GM12878 (cell line): ENCODE results near the gene ADAMTS3. TPM values are rescaled to one million over a fixed set of nuclear protein-coding genes. Genes with fewer than 3 reads are reported as not detected.

ENCODE experiments used
- ATAC-seq: fragments of 200-7000 bp; cut with Tn5 transposase; 3 replicates; pipeline ENCODE4 v1.9.1; 2020; ENCODE audit warnings: mild to moderate bottlenecking, moderate library complexity
- BruUV-seq: library from RNA; stranded (reverse); fragments of 400-500 nt; replicated peaks from 2 replicates; lab custom pipeline; 2021; lab: Mats Ljungman, UMichigan
- CTCF ChIA-PET: fragments of 300-600 bp; sonication (Branson Sonifier 250); formaldehyde crosslinking; extraction: SDS; loops from one replicate; lab custom pipeline; 2021; ENCODE audit warnings: inconsistent platforms; lab: Yijun Ruan, JAX
- POLR2A ChIA-PET: fragments of 350-600 bp; formaldehyde crosslinking; extraction: SDS; loops from one replicate; lab custom pipeline; 2021; ENCODE audit warnings: inconsistent platforms; lab: Charles Lee
- RAD21 ChIA-PET: fragments of 300-600 bp; sonication (Branson Sonifier 250); formaldehyde crosslinking; loops from one replicate; lab custom pipeline; 2023; ENCODE audit warnings: antibody characterized with exemption; ENCODE audit not compliant: unreplicated experiment; lab: Charles Lee
- SMC1A ChIA-PET: fragments of 300-600 bp; sonication (Branson Sonifier 250); formaldehyde crosslinking; loops from one replicate; lab custom pipeline; 2023; ENCODE audit not compliant: unreplicated experiment, uncharacterized antibody; lab: Charles Lee
- DNase-seq: peaks from one replicate; pipeline ENCODE4 v3.0.0-alpha.2; 2011; ENCODE audit warnings: low read depth, low spot score
- FAIRE-seq: peaks from 3 replicates; lab custom pipeline; 2011; peaks lifted over from hg19 to GRCh38; lab: Jason Lieb, UNC
- H2AFZ ChIP-seq: 2 replicates; pipeline ENCODE4 v1.6.0; 2011; ENCODE audit warnings: low read depth, low read length, control low read depth; ENCODE audit not compliant: control insufficient read depth
- H3K27ac ChIP-seq: 2 replicates; pipeline ENCODE4 v1.5.1; 2011; ENCODE audit warnings: control low read depth; ENCODE audit not compliant: control insufficient read depth, insufficient read depth
- H3K27me3 ChIP-seq, 2 experiments: replicated peaks in 1 of 2; 2 replicates each; pipeline versions ENCODE4 v1.6.0 to v1.6.1; 2011; ENCODE audit warnings: low read length in 1 of 2; ENCODE audit not compliant: control insufficient read depth in 2 of 2, insufficient read depth in 2 of 2
- H3K36me3 ChIP-seq, 2 experiments: 2 replicates each; pipeline ENCODE4 v1.5.1; 2011; ENCODE audit warnings: low read length in 1 of 2; ENCODE audit not compliant: control insufficient read depth in 2 of 2, insufficient read depth in 2 of 2
- H3K4me1 ChIP-seq: 2 replicates; pipeline ENCODE4 v1.6.1; 2011; ENCODE audit warnings: mild to moderate bottlenecking, low read length, moderate library complexity, mixed read lengths; ENCODE audit not compliant: control insufficient read depth, insufficient read depth
- H3K4me2 ChIP-seq: 2 replicates; pipeline ENCODE4 v1.6.0; 2011; ENCODE audit warnings: control low read depth; ENCODE audit not compliant: control insufficient read depth, insufficient read depth
- H3K4me3 ChIP-seq: fragments of 200-600 bp; sonication (generic); 2 replicates; pipeline ENCODE4 v1.5.1; 2016
- H3K79me2 ChIP-seq: 2 replicates; pipeline ENCODE4 v1.6.0; 2011; ENCODE audit warnings: low read length; ENCODE audit not compliant: control insufficient read depth, insufficient read depth
- H3K9ac ChIP-seq: 2 replicates; pipeline ENCODE4 v1.8.0; 2011; ENCODE audit warnings: low read length, control low read depth, mixed read lengths; ENCODE audit not compliant: control insufficient read depth, insufficient read depth
- H3K9me3 ChIP-seq: replicated peaks from 3 replicates; pipeline ENCODE4 v1.5.1; 2011; ENCODE audit warnings: mild to moderate bottlenecking, low read length; ENCODE audit not compliant: control insufficient read depth, insufficient read depth
- H4K20me1 ChIP-seq: 2 replicates; pipeline ENCODE4 v1.6.0; 2011; ENCODE audit not compliant: control insufficient read depth, insufficient read depth
- EP300 ChIP-seq, 2 experiments: fragments of 150-350 bp in 1 of 2; IDR thresholded peaks; 2 replicates each; pipeline ENCODE4 v1.6.1; 2011 to 2012; ENCODE audit warnings: low read depth in 2 of 2, low read length in 2 of 2, borderline replicate concordance in 1 of 2, improper control_type of control experiment in 1 of 2, inconsistent platforms in 1 of 2; ENCODE audit not compliant: control insufficient read depth in 1 of 2
- FOXK2 ChIP-seq: fragments of 450-650 bp; IDR thresholded peaks from 2 replicates; pipeline ENCODE4 v1.6.1; 2017; ENCODE audit warnings: mild to moderate bottlenecking, moderate library complexity
- IKZF1 ChIP-seq: fragments of 450-650 bp; conservative IDR thresholded peaks from 2 replicates; pipeline ENCODE4 v1.6.1; 2017; ENCODE audit warnings: antibody characterized with exemption, mild to moderate bottlenecking
- KAT2A ChIP-seq: conservative IDR thresholded peaks from 2 replicates; pipeline ENCODE4 v1.6.1; 2011; ENCODE audit warnings: low read depth, low read length; ENCODE audit not compliant: control insufficient read depth
- WGBS: methylation state at CpG from one replicate; pipeline ENCODE4 v1.1.6; 2016; ENCODE audit warnings: low lambda C conversion rate; ENCODE audit not compliant: insufficient replicate concordance, insufficient coverage; ENCODE audit errors: missing lambda C conversion rate; 5-methylcytosine and 5-hydroxymethylcytosine counted together
- in situ Hi-C: fragments of 300-500 bp; cut with MboI; formaldehyde crosslinking; loops from 9 replicates; pipeline ENCODE4 v1.14.3; 2018; ENCODE audit warnings: mixed read lengths
- intact Hi-C: fragments of 100-400 bp; cut with micrococcal nuclease; formaldehyde crosslinking; loops from one replicate; pipeline ENCODE4 v1.14.2; 2022; ENCODE audit not compliant: unreplicated experiment
- polyA plus RNA-seq, 11 experiments: library from polyadenylated mRNA; depleted of rRNA in 4 of 11; unstranded in 6 of 11; stranded (reverse) in 5 of 11; fragments of >200 nt; fragmentation: Nextera tagmentation in 4 of 11; fragmentation: Illumina TruSeq in 1 of 11; extraction: Ambion mirVana in 4 of 11; extraction: Trizol in 1 of 11; gene quantifications; 1 replicate in 1 of 11; 2 replicates in 10 of 11; pipeline versions ENCODE4 v1.2.1 to v1.2.3, GENCODE V29; 2011 to 2016; ENCODE audit warnings: inconsistent platforms in 2 of 11, missing spikeins in 2 of 11, low read depth in 1 of 11
- total RNA-seq, 4 experiments: library from RNA; depleted of rRNA in 3 of 4; stranded (reverse); fragments of >200 nt in 3 of 4; fragmentation: Illumina TruSeq in 1 of 4; extraction: Trizol in 1 of 4; gene quantifications; 2 replicates each; pipeline versions ENCODE4 v1.2.1 to v1.2.3, GENCODE V29; 2013 to 2021
- TF ChIP-seq, protein P1 (sequence below): IDR thresholded peaks from 2 replicates; pipeline ENCODE4 v1.6.1; 2012; ENCODE audit warnings: improper control_type of control experiment, low read depth, low read length; ENCODE audit not compliant: insufficient replicate concordance
- TF ChIP-seq, protein P2 (sequence below): IDR thresholded peaks from 2 replicates; pipeline ENCODE4 v1.6.1; 2011; ENCODE audit warnings: low read depth, low read length, improper control_type of control experiment, borderline replicate concordance

ADAMTS3 gene
- total and polyA plus RNA-seq, 10 of the 15 experiments (the other 5 are each of a cell fraction or from before 2014, with no cell fraction given) = under 0.01 to 0.07 (median 0.02) TPM; not detected in 6

DNA sequence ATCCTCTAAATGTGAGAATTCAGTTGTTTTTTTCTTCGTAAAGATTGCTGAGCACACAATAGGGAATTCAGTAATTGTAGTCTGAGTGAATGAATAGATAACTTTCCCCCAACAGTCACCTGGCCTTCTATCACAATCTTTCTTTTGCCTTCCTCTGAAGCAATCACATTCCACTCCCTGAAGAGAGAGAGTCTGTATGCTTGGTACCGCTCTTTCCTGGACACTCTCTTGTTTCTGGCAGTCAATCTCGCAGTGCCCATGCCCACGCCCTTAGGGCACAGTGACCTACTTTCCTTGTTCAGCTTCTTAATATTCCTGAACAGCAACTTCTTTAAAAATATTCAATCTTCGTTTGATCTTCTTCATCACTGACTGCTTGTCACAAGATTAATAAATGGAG, 255.9 kb downstream of the ADAMTS3 start:
- ATAC-seq (no peak), DNase-seq (no peak)
- 28% methylated on average over 5 of the region's 5 CpGs for WGBS
- H3K9me3 ChIP-seq = no peaks in the 10 kb centered on the region
- no peak overlapping the region for H3K4me2 ChIP-seq
- no peak for TF ChIP-seq KAT2A
- TF ChIP-seq, protein P1, sequence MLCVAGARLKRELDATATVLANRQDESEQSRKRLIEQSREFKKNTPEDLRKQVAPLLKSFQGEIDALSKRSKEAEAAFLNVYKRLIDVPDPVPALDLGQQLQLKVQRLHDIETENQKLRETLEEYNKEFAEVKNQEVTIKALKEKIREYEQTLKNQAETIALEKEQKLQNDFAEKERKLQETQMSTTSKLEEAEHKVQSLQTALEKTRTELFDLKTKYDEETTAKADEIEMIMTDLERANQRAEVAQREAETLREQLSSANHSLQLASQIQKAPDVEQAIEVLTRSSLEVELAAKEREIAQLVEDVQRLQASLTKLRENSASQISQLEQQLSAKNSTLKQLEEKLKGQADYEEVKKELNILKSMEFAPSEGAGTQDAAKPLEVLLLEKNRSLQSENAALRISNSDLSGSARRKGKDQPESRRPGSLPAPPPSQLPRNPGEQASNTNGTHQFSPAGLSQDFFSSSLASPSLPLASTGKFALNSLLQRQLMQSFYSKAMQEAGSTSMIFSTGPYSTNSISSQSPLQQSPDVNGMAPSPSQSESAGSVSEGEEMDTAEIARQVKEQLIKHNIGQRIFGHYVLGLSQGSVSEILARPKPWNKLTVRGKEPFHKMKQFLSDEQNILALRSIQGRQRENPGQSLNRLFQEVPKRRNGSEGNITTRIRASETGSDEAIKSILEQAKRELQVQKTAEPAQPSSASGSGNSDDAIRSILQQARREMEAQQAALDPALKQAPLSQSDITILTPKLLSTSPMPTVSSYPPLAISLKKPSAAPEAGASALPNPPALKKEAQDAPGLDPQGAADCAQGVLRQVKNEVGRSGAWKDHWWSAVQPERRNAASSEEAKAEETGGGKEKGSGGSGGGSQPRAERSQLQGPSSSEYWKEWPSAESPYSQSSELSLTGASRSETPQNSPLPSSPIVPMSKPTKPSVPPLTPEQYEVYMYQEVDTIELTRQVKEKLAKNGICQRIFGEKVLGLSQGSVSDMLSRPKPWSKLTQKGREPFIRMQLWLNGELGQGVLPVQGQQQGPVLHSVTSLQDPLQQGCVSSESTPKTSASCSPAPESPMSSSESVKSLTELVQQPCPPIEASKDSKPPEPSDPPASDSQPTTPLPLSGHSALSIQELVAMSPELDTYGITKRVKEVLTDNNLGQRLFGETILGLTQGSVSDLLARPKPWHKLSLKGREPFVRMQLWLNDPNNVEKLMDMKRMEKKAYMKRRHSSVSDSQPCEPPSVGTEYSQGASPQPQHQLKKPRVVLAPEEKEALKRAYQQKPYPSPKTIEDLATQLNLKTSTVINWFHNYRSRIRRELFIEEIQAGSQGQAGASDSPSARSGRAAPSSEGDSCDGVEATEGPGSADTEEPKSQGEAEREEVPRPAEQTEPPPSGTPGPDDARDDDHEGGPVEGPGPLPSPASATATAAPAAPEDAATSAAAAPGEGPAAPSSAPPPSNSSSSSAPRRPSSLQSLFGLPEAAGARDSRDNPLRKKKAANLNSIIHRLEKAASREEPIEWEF = no peak
- TF ChIP-seq IKZF1 = no peak
- no peak for TF ChIP-seq EP300 (IDR thresholded peaks at IDR 0.05; ENCODE audit: borderline replicate concordance in 1 of 2, control insufficient read depth in 1 of 2, low read depth in 2 of 2, low read length in 2 of 2)
- TF ChIP-seq FOXK2 = no peak
- TF ChIP-seq, protein P2, sequence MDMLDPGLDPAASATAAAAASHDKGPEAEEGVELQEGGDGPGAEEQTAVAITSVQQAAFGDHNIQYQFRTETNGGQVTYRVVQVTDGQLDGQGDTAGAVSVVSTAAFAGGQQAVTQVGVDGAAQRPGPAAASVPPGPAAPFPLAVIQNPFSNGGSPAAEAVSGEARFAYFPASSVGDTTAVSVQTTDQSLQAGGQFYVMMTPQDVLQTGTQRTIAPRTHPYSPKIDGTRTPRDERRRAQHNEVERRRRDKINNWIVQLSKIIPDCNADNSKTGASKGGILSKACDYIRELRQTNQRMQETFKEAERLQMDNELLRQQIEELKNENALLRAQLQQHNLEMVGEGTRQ = no peak
- TF ChIP-seq, all 136 proteins: peak for 0
- H3K36me3 ChIP-seq = no peaks in the 10 kb centered on the region
- BruUV-seq = no TSS peak
- SMC1A ChIA-PET = interaction anchor here (1.1 kb wide), 1 partner anchor 11 kb away, joined by 3 read pairs; no protein-coding TSS in a partner anchor
- intact Hi-C loops (no loop called here), in situ Hi-C loops (loop anchor here (25.0 kb wide), 1 partner anchor 699 kb away; no protein-coding TSS in a partner anchor)
- H3K27me3 ChIP-seq = no peaks in the 10 kb centered on the region
- H4K20me1 ChIP-seq = no peaks in the 10 kb centered on the region
- no peak overlapping the region for H3K4me3 ChIP-seq
- H3K4me1 ChIP-seq = no peaks in the 10 kb centered on the region
- H2AFZ ChIP-seq = no peak overlapping the region
- POLR2A ChIA-PET = no interaction called here
- no peak for FAIRE-seq
- RAD21 ChIA-PET = interaction anchor here (1.4 kb wide), 1 partner anchor 27 kb away, joined by 3 read pairs; no protein-coding TSS in a partner anchor
- CTCF ChIA-PET = interaction anchor here (1.6 to 1.7 kb wide), 2 partner anchors 10 to 13 kb away, joined by 5 to 14 read pairs; no protein-coding TSS in a partner anchor
- no peak overlapping the region for H3K9ac ChIP-seq
- H3K27ac ChIP-seq = no peak overlapping the region
- no peaks in the 10 kb centered on the region for H3K79me2 ChIP-seq
